Smooth muscle cell (in vitro differentiated cells): ENCODE results near the gene DGKI. TPM values are rescaled to one million over a fixed set of nuclear protein-coding genes. Genes with fewer than 3 reads are reported as not detected.

Experiments
- DNase-seq: peaks from one replicate; lab custom pipeline; 2025; ENCODE audit not compliant: unreplicated experiment; lab: John Stamatoyannopoulos, UW
- H2AFZ ChIP-seq: fragments of 200-600 bp; sonication (generic); 2 replicates; pipeline ENCODE4 v1.6.0; 2016; ENCODE audit warnings: antibody characterized with exemption, low read depth, mild to moderate bottlenecking
- H3F3A ChIP-seq: fragments of 200-600 bp; sonication (generic); 2 replicates; pipeline ENCODE4 v1.6.0; 2017; ENCODE audit warnings: antibody characterized with exemption, low read depth
- H3K27ac ChIP-seq: fragments of 200-600 bp; sonication (generic); 2 replicates; pipeline ENCODE4 v1.5.1; 2016; ENCODE audit warnings: low read depth, mild to moderate bottlenecking
- H3K27me3 ChIP-seq: fragments of 200-600 bp; sonication (generic); 2 replicates; pipeline ENCODE4 v1.6.1; 2016; ENCODE audit warnings: low read depth, mild to moderate bottlenecking
- H3K36me3 ChIP-seq: fragments of 200-600 bp; sonication (generic); 2 replicates; pipeline ENCODE4 v1.5.1; 2016; ENCODE audit warnings: low read depth
- H3K4me1 ChIP-seq: fragments of 200-600 bp; sonication (generic); 2 replicates; pipeline ENCODE4 v1.5.1; 2016; ENCODE audit warnings: low read depth
- H3K4me2 ChIP-seq: fragments of 200-600 bp; sonication (generic); 2 replicates; pipeline ENCODE4 v1.6.0; 2016; ENCODE audit warnings: mild to moderate bottlenecking
- H3K4me3 ChIP-seq: fragments of 200-600 bp; sonication (generic); 2 replicates; pipeline ENCODE4 v1.5.1; 2016; ENCODE audit warnings: mild to moderate bottlenecking
- H3K79me2 ChIP-seq: fragments of 200-600 bp; sonication (generic); 2 replicates; pipeline ENCODE4 v1.6.0; 2016; ENCODE audit warnings: low read depth, mild to moderate bottlenecking
- H3K9ac ChIP-seq: fragments of 200-600 bp; sonication (generic); 2 replicates; pipeline ENCODE4 v1.6.0; 2016; ENCODE audit warnings: low read depth
- H3K9me3 ChIP-seq: fragments of 200-600 bp; sonication (generic); replicated peaks from 2 replicates; pipeline ENCODE4 v1.5.1; 2016; ENCODE audit warnings: low read depth
- H4K20me1 ChIP-seq: fragments of 200-600 bp; sonication (generic); 2 replicates; pipeline ENCODE4 v1.6.0; 2016; ENCODE audit warnings: low read depth
- WGBS: methylation state at CpG from one replicate; pipeline ENCODE4 v1.1.7; 2016; ENCODE audit warnings: low lambda C conversion rate; 5-methylcytosine and 5-hydroxymethylcytosine counted together
- polyA plus RNA-seq: library from polyadenylated mRNA; unstranded; fragments of >200 nt; fragmentation: Nextera tagmentation; extraction: Ambion mirVana; gene quantifications from 2 replicates; pipeline ENCODE4 v1.2.1, GENCODE V29; 2016
- total RNA-seq: library from RNA; depleted of rRNA; stranded (reverse); fragments of >200 nt; gene quantifications from 2 replicates; pipeline ENCODE4 v1.2.3, GENCODE V29; 2014
- TF ChIP-seq, protein P1 (sequence below): fragments of 200-600 bp; sonication (generic); IDR thresholded peaks from 2 replicates; pipeline ENCODE4 v1.5.1; 2017; ENCODE audit warnings: borderline replicate concordance, mild to moderate bottlenecking, antibody characterized with exemption; ENCODE audit not compliant: insufficient read depth, poor library complexity, severe bottlenecking

The DGKI gene
- total and polyA plus RNA-seq, 2 experiments from 2014 or later, result 2.5 to 6.2 TPM

DNA sequence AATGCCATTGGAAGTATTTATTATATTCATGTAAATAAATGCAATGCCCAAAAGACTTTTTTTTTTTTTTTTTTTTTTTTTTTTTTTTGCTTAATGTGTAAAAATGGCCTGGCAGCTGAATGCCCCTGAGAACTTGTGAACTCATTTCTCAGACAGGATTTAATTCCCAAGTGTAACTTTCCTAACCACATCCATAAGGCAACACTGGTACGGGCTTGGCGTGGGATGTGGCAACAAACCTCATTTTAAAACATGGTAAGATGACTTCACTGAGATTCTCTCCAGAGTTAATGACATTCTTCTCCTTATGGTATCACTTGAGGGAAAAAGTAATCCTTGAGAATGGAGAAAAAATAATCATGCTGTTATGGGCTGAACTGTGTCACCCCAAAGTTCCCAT lies 150.4 kb downstream of the DGKI start:
- Histone ChIP-seq H3K79me2 (no peaks in the 10 kb centered on the region), H3K4me1 (no peaks in the 10 kb centered on the region), H4K20me1 (no peaks in the 10 kb centered on the region), H3K4me2 (no peak overlapping the region), H3F3A (no peaks in the 10 kb centered on the region), H3K4me3 (no peak overlapping the region), H3K27ac (no peak overlapping the region), H3K27me3 (no peaks in the 10 kb centered on the region), H3K36me3 (no peaks in the 10 kb centered on the region), H3K9ac (no peak overlapping the region), H3K9me3 (no peaks in the 10 kb centered on the region), H2AFZ (no peak overlapping the region)
- 71% methylated on average over 2 of the region's 2 CpGs for WGBS
- TF ChIP-seq, protein P1, sequence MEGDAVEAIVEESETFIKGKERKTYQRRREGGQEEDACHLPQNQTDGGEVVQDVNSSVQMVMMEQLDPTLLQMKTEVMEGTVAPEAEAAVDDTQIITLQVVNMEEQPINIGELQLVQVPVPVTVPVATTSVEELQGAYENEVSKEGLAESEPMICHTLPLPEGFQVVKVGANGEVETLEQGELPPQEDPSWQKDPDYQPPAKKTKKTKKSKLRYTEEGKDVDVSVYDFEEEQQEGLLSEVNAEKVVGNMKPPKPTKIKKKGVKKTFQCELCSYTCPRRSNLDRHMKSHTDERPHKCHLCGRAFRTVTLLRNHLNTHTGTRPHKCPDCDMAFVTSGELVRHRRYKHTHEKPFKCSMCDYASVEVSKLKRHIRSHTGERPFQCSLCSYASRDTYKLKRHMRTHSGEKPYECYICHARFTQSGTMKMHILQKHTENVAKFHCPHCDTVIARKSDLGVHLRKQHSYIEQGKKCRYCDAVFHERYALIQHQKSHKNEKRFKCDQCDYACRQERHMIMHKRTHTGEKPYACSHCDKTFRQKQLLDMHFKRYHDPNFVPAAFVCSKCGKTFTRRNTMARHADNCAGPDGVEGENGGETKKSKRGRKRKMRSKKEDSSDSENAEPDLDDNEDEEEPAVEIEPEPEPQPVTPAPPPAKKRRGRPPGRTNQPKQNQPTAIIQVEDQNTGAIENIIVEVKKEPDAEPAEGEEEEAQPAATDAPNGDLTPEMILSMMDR, result no peak
- no peak for DNase-seq

DNA sequence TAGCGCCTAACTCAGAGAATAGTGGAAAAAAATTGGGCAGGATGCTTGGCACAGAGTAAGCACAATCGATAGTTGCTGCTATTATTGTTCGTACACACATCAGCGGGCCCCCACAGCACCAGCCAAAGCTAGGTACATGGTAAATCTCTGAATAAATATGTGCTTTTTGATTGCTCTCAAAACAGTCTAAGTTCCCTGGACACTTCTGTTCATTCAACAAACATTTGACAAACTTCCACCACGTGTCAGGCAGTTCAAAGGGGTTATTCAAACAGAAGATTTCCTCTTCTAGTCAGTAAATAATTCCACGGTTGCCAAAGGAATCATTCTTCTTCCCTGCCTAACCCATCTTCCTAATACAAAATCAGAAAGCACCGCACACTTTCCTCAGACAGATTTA lies 150.8 kb downstream of the DGKI start:
- Histone ChIP-seq H3K79me2 (no peaks in the 10 kb centered on the region), H3K36me3 (no peaks in the 10 kb centered on the region), H3F3A (no peaks in the 10 kb centered on the region), H3K9ac (no peak overlapping the region), H3K4me3 (no peak overlapping the region), H3K27ac (no peak overlapping the region), H3K4me2 (no peak overlapping the region), H3K4me1 (no peaks in the 10 kb centered on the region), H3K9me3 (no peaks in the 10 kb centered on the region), H3K27me3 (no peaks in the 10 kb centered on the region), H2AFZ (no peak overlapping the region), H4K20me1 (no peaks in the 10 kb centered on the region)
- no peak for DNase-seq
- TF ChIP-seq, protein P1, result no peak
- WGBS, result 88% methylated on average over 7 of the region's 7 CpGs

GRCh38 chr7:137695494-137695893 lies 151.3 kb downstream of the DGKI start:
- Histone ChIP-seq H3K27me3 (no peaks in the 10 kb centered on the region), H3F3A (no peaks in the 10 kb centered on the region), H2AFZ (no peak overlapping the region), H3K9ac (no peak overlapping the region), H3K4me1 (no peaks in the 10 kb centered on the region), H4K20me1 (no peaks in the 10 kb centered on the region), H3K4me3 (no peak overlapping the region), H3K36me3 (no peaks in the 10 kb centered on the region), H3K27ac (no peak overlapping the region), H3K79me2 (no peaks in the 10 kb centered on the region), H3K9me3 (no peaks in the 10 kb centered on the region), H3K4me2 (no peak overlapping the region)
- TF ChIP-seq, protein P1, result no peak
- DNase-seq, result no peak
- WGBS, result 94% methylated on average over 3 of the region's 3 CpGs

- Histone ChIP-seq H3K27ac (no peak overlapping the region), H3K4me1 (no peaks in the 10 kb centered on the region), H3F3A (no peaks in the 10 kb centered on the region), H3K4me3 (no peak overlapping the region), H3K27me3 (no peaks in the 10 kb centered on the region), H3K79me2 (no peaks in the 10 kb centered on the region), H3K9ac (no peak overlapping the region), H4K20me1 (no peaks in the 10 kb centered on the region), H3K4me2 (no peak overlapping the region), H2AFZ (no peak overlapping the region), H3K9me3 (no peaks in the 10 kb centered on the region), H3K36me3 (no peaks in the 10 kb centered on the region)
- DNase-seq, result no peak
- TF ChIP-seq, protein P1, result no peak
- WGBS, result 74% methylated on average over 2 of the region's 2 CpGs
Observed at GRCh38 chr7:137694405-137694804, 152.4 kb downstream of the DGKI start.
